Calu3 (cell line): ENCODE results near the gene PAQR5. TPM values are rescaled to one million over a fixed set of nuclear protein-coding genes. Genes with fewer than 3 reads are reported as not detected.

Experiments
- BruUV-seq: library from RNA; stranded (reverse); fragments of 400-500 nt; replicated peaks from 2 replicates; lab custom pipeline; 2021; lab: Mats Ljungman, UMichigan
- CTCF ChIA-PET: fragments of 300-600 bp; sonication (Branson Sonifier 250); formaldehyde crosslinking; loops from one replicate; lab custom pipeline; 2022; ENCODE audit warnings: antibody characterized with exemption; lab: Charles Lee
- DNase-seq: peaks from one replicate; pipeline ENCODE4 v3.0.0; 2022
- H3K27ac Mint-ChIP-seq: one replicate; pipeline ENCODE4 v1.8.0; 2022; ENCODE audit warnings: mixed read lengths; ENCODE audit not compliant: unreplicated experiment
- H3K27me3 Mint-ChIP-seq: one replicate; pipeline ENCODE4 v1.8.0; 2022; ENCODE audit warnings: mixed read lengths; ENCODE audit not compliant: unreplicated experiment
- H3K36me3 Mint-ChIP-seq: one replicate; pipeline ENCODE4 v1.8.0; 2022; ENCODE audit warnings: mild to moderate bottlenecking, moderate library complexity, mixed read lengths; ENCODE audit not compliant: insufficient read depth, unreplicated experiment
- H3K4me1 Mint-ChIP-seq: one replicate; pipeline ENCODE4 v1.8.0; 2022; ENCODE audit warnings: mild to moderate bottlenecking, low read depth, mixed read lengths; ENCODE audit not compliant: unreplicated experiment
- H3K4me3 Mint-ChIP-seq: one replicate; pipeline ENCODE4 v1.8.0; 2022; ENCODE audit warnings: mild to moderate bottlenecking, low read depth, moderate library complexity, mixed read lengths; ENCODE audit not compliant: unreplicated experiment
- H3K9me3 Mint-ChIP-seq: one replicate; pipeline ENCODE4 v1.8.0; 2022; ENCODE audit warnings: low read depth, mixed read lengths; ENCODE audit not compliant: unreplicated experiment
- CTCF ChIP-seq: fragments of 200-600 bp; IDR thresholded peaks from one replicate; pipeline ENCODE4 v1.8.0; 2022; ENCODE audit warnings: antibody characterized with exemption; ENCODE audit not compliant: unreplicated experiment
- intact Hi-C: fragments of 100-400 bp; cut with micrococcal nuclease; formaldehyde crosslinking; loops from one replicate; pipeline ENCODE4 v1.10.0; 2022; ENCODE audit not compliant: unreplicated experiment
- total RNA-seq: library from RNA; stranded (reverse); gene quantifications from 2 replicates; pipeline ENCODE4 v1.2.3, GENCODE V29; 2022

Gene PAQR5
- total RNA-seq, 1 experiment from 2014 or later = 1.8 TPM

DNA sequence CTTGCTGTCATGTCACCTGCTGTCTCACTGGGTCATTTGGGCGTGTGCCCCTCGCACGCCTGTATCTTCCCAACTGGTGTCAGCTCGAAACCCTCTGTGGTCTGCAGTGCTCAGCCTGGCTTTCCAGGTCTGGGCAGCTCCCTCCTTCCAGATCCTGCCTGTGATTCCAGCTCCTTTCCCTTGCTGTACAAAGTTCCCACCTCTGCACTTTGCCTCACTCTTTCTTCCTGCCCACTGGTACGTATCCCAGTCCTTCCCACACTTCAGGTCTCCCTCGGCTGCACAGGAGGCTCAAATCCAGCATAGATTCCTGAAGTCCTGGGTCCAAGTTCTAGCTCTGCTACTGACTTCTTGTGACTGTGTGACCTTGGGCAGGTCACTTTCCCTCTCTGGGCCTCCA lies 2.1 kb upstream of the PAQR5 start:
- no peak for TF ChIP-seq CTCF
- intact Hi-C loops = no loop called here
- H3K4me1 Mint-ChIP-seq = peaks cover 8% of the 10 kb centered on the region
- CTCF ChIA-PET = no interaction called here
- peaks cover 86% of the 10 kb centered on the region for H3K27me3 Mint-ChIP-seq
- peaks cover 10% of the 10 kb centered on the region for H3K36me3 Mint-ChIP-seq
- no peak overlapping the region for H3K4me3 Mint-ChIP-seq
- BruUV-seq = no TSS peak
- H3K27ac Mint-ChIP-seq = no peak overlapping the region
- DNase-seq = no peak
- no peaks in the 10 kb centered on the region for H3K9me3 Mint-ChIP-seq

DNA sequence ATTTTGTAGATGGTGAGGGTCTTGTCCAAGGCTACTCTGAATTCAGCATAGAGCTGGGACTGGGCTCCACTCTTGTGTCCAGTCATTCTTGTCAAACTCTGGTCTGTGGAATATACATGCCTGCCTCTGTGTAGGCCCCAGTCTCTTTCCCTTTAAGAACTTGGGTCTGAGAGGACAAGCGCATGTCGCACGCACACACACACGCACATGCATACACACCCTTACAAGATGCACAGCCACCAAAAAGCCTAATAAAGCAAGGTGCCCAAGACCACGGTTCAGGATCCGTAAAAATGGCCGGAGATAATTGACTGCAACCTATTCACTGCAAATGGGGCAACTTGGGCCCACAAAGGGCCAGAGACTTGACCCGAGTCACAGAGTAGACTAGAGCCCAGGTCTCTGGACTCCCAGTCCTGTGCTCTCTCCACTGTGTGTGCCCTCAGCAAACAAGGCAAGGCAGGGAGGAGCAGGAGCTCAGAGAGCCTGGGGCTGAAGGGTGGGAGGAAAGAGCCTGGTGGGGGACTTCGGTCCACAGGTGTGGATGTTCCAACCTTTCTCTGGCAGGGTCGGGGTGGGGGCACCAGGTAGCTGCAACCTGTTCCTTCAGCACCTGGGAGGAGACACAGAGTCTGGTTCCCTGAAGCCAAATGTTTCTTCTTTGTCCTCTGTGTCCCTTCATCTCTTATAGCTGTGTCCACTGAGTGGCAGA lies 914 bp upstream of the PAQR5 start:
- DNase-seq = no peak
- Mint-ChIP-seq H3K4me3 (peak overlapping the region; percentile 68), H3K36me3 (peaks cover 10% of the 10 kb centered on the region), H3K9me3 (no peaks in the 10 kb centered on the region), H3K27me3 (peaks cover 76% of the 10 kb centered on the region), H3K27ac (no peak overlapping the region), H3K4me1 (peaks cover 8% of the 10 kb centered on the region)
- no peak for TF ChIP-seq CTCF
- intact Hi-C loops = no loop called here
- CTCF ChIA-PET = no interaction called here
- no TSS peak for BruUV-seq

DNA sequence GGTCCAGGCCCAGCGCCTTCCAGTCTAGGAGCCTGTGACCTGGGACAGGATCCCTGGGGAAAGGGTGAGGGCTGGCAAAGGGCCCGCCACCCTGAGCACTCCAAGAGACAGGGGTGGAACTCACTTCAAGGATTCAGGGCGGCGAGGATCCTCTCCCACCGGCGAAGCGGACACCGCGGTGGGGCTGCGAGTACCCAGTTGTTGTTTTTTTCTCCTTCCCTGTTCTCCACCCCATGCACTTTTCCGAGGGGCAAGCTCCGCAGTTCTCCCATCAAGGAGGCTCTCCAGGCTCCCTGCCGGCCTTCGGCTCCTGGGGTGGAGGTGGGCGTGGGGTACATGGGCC lies 387 bp upstream of the PAQR5 start:
- no peak for DNase-seq
- Mint-ChIP-seq H3K36me3 (peaks cover 10% of the 10 kb centered on the region), H3K4me3 (peak overlapping the region; percentile 68), H3K27ac (no peak overlapping the region), H3K4me1 (peaks cover 8% of the 10 kb centered on the region), H3K9me3 (no peaks in the 10 kb centered on the region), H3K27me3 (peaks cover 71% of the 10 kb centered on the region)
- intact Hi-C loops = no loop called here
- CTCF ChIA-PET = no interaction called here
- BruUV-seq = no TSS peak
- no peak for TF ChIP-seq CTCF

DNA sequence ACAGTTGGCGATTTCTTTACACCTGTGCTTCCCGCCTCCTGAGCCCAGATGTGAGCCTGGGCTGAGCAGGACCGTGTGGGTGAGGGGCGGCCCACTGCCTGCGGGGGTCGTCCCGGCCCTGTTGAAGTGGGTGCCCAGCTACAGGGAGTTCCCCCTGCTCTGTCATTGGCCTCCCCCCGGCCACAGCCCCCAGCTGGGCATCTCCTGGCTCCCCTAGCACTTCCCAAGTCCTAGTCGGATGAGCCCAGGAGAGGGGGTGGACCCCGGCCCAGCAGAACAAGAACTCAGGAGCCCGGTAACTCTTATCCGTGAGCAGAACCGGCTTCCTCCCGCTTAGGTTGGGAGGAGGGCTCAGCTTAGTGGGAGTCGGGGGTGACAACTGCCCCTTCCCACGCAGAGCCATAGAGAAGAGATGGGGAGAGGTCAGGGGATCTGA lies 757 bp downstream of the PAQR5 start:
- CTCF ChIA-PET = interaction anchor here (0.6 to 1.4 kb wide), 2 partner anchors 11 to 146 kb away, joined by 4 to 5 read pairs; no protein-coding TSS in a partner anchor
- Mint-ChIP-seq H3K4me3 (peak overlapping the region; percentile 68), H3K27ac (no peak overlapping the region), H3K27me3 (peaks cover 59% of the 10 kb centered on the region), H3K36me3 (peaks cover 10% of the 10 kb centered on the region), H3K9me3 (no peaks in the 10 kb centered on the region), H3K4me1 (peaks cover 16% of the 10 kb centered on the region)
- BruUV-seq = no TSS peak
- intact Hi-C loops = no loop called here
- TF ChIP-seq CTCF = no peak
- DNase-seq = no peak
